Activated CD4-positive, alpha-beta T cell treated with anti-CD3 and anti-CD28 coated beads, Interleukin-10, Interleukin-2, amounts not matched to agents 100 ng/mL and 50 ng/mL, durations not matched to agents 16 hours and 8 hours (primary cell): ENCODE results near the gene CCDC196.
"Not testable (repeated sequence)": the region's sequence is repeated elsewhere in the genome, so short reads cannot be mapped to it uniquely, and the experiment has no call there.

Source experiments
- DNase-seq: peaks from one replicate; pipeline ENCODE4 v3.0.0-alpha.2; 2020

CCDC196 gene

DNA sequence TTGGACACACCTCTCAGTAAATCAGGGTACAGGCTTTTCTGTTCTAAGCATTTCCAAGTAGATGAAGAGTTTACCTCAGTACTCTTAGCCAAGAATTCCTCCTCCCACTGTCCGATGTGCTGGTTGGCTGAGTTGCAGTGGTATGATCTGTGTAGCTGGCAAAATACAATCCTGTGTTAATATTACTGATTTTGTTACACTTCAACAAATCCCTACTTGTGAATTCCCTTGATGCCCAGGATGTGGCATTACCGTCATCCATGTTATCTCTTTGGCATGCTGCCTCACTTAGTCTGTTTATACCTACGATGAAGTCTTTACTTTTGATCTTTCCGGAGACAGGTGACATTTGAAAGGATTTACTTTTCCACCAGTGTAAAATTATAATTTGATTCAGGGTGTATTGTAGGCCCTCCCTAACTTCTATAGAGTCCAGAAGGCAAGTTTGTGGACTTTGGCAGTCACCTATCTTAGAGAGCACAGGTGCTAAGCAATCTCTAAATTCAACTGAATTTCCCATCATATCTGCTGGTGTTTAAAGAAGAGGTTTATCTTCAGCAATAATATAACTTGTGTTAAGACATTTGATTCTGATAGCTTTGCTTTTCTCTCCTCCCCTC lies 10.1 kb downstream of the CCDC196 start:
- DNase-seq = no peak

DNA sequence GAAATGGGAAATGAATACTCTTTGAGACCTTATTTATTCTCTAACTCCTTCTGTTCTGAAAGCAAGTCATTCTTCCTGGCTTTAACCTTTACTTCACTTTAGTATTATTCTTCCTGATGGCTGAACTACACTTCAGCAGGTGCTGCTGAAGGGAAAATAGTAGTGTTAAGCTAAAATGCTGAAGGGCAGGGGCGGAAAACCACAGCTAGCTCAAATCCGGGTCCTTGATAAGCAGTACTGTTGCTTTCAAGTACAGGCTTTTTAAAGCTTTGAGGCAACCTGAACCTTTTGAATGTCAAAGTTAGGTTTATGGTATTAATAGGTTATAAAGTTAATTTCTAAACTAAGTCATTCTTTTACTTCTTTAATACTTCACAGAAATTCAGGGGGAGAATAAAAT lies 10.7 kb downstream of the CCDC196 start:
- no peak for DNase-seq

DNA sequence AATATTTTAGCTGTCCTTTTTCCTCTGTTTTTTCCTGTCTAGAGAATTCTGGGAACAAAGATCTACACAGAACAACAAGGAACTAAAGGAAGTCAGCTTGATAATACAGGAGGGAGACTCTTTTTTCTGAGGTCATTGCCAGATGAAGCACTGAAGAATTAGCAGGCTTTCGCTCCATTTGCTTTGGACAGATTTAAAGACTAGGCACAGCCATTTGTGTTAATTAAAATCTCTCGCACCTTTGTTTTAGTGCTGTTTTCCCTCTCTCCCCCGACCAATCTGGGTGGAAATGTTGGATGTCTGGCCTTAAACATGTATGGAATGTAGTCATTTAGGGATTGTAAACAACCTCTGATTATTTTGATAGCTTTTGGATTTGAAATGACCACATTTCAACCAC lies 12.1 kb downstream of the CCDC196 start:
- DNase-seq = no peak

DNA sequence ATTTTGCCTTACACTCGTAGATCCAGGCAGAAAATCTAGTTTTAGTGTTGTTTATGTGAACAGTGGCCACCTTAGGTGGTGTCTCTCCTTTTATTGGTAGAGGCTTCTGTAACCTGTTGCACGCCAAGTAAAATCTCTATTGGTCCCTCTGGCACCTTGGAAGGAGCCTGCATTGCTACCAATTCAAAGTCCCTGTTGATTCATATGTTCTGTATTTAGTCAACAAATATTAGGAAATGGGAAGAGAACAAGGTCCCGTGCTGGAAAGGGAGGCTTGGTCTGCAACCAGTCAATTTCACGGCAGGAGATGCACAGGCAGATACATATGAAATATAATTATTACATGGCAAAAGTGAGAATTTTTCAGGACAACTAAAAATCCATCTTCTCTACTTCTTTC lies 15.4 kb downstream of the CCDC196 start:
- DNase-seq = no peak

DNA sequence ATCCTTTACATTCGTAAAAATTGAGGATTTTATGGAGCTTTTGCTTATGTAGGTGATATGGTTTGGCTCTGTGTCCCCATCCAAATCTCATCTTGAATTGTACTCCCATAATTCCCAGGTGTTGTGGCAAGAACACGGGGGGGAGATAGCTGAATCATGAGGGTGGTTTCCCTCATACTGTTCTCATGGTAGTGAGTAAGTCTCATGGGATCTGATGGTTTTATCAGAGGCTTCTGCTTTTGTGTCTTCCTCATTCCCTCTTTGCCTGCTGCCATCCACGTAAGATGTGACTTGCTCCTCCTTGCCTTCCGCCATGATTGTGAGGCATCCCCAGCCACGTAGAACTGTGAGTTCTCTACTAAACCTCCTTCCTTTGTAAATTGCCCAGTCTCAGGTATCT lies 16.7 kb downstream of the CCDC196 start:
- DNase-seq = not testable (repeated sequence)

DNA sequence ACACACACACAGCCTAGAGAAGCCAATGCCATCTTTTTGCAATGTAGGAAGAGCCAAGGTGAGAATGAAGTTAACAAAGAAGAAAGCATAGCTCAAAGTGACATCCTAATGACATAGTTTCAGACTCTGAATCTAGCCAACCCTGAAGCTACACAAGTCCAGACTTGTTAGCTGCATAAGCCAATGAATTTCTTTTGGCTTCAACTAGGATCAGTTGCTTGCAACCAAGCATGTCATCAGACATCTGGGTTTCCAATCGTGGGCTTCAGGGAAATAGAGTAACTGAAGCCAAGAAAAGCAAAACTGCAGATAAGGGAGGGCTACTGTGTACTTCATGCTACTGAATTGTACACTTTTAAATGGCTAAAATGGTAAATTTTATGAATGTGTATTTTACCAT lies 17.4 kb downstream of the CCDC196 start:
- DNase-seq = no peak

DNA sequence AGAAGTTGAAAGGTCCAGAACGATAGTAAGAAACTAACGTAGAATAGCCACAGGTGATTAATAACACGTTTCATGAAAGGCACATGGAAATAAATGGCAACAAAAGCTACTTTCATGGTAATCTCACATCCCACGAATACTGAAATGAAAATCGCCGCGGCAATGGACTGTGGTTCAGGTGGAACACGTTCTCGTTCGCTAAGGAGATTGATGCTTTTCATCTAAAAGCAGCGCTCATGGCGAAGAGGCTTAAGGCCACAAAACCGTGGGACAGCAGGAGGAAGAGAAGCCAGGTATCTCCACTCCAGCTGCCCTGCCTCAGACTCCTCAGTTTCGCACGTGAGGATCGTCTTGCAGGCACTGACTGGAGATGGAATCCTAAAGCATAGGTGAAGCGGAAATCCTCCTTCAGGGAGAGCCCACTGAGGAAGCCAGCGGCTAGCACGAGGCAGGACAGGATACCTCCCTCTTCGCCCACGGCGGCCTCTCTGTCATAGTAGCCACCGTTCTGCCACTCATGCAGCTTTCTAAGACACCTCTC lies 21.1 kb downstream of the CCDC196 start:
- no peak for DNase-seq

DNA sequence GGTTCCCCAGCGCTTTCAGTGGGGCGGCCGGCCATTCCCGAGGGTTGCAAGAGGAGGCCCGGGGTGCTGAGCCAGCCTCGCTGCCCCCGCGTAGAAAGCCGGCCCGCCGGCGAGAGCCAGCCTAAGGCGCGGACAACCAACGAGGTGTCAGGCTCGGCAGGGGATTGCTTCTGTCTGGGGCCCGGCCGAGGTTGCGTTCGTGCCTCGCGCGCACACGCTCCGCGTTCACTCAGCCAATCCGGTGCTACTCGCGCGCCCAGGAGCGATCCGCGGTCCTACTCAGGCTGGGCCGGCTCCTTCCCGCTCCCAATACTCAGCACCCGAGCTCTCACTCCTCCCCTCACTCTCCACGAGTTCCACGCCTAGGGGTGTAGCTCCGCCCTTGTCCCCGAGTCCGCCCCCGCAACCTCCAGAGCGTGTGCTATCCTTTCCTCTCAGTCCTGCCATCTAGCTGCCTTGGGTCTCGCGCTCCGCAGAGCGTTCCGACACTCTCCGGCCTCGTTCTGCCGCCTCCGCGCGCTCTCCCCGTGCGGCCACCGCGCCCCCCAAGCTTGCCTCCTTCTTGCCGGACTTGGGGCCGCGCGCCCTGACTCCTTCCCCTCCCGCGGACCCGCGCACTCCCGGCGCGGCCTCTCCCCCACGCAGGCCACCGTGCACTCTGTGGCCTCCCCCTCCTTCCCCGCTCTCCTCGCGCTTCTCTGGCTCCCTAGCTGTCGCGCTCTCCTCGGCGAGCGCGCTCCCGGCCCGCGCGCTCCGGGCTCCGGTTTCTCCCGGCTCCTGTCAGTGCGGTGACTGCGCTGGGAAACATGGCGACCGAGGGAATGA lies 21.8 kb downstream of the CCDC196 start, which contains the start of gene GPHN:
Gene GPHN, plus strand, starts transcription at position 426 of the 825 bp plus-strand sequence.
- DNase-seq = peak; percentile 97

DNA sequence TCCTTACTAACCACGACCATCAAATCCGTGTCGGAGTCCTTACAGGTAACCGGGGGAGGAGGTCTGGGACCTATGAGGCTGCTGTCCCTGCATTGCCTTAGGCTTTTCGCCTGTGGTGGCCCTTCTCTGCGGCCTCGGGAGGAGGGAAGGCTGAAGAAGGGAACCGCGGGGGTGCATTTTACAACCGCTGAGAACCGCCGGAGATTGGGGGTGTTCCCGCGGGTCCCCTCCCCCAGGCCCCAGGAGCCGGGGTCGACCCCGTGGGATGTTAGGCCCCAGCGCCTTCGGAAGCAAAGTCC lies 22.3 kb downstream of the CCDC196 start:
- DNase-seq = no peak

DNA sequence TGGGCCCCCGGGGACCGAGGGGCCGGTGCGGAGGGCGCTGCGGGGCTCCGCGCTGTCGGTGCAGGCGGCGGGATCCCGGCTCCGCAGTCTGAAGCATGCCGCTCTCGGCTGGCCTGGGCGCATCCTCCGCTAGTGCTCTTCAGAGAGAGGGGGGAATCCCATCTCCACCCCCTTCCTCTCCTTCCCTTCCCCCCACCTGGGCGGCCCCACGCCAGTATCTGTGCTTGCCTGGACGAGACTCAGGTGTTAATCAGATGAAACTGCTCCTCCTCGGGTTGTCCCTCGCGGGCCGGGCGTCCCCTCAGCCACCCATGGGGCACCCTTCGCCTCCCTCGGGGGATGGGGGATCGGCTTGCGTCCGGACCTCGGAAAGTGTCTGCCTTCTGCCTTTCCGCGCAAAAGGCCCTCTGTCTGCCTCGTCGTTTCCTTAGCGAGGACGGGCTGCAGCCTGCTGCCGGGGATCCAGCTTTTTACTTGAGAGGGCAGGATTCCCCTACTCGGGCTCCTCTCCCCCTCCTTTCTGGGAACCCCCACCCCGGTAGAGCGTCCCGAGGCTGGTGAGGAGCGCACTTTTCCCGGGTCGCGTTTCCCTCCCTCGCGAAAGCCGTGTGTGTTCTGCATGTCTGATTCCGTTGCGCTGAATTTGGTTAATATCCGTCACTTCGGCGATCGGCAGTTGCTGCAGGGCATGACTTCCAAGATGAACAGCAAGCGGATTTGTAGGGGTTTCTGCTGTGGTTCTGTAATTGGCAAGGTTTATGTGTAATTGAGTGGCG lies 22.9 kb downstream of the CCDC196 start:
- peak; percentile 51 for DNase-seq

DNA sequence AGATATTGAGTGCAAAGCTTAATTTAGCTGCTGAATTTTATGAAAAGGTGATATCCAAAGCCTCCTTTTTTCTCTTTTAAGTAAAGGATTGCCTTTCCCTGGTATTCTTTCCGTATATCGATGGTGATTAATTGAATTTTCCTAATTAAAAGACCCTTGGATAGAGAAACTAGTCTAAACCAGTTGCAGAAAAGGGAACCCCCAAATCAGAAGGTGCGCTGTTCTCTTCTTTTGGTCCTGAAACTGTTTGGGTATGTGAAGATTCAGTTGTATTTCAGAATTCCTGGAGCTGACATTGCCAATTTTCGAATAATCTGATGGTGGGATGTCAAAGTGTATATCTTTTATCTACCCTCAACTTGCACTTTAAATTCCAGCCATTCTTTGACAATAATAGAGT lies 23.7 kb downstream of the CCDC196 start:
- no peak for DNase-seq

DNA sequence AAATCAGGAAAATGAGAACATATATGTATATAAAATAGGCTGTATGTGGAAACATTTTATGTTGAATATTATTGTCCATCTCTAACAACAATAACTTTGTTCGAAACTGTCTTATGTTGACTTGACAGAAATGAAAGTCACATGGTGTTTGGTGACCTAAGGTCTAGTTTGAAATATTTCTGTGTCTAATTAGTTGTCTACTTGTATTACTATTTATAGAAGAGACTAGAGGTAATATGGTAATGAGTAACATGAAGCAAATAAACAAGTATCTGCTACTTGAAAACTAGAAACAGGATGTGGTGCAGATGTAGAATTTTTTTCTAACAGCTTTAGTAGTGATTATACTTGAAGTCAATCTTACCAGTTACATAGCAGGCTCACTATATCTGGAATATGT lies 25.7 kb downstream of the CCDC196 start:
- DNase-seq = peak; percentile 13

DNA sequence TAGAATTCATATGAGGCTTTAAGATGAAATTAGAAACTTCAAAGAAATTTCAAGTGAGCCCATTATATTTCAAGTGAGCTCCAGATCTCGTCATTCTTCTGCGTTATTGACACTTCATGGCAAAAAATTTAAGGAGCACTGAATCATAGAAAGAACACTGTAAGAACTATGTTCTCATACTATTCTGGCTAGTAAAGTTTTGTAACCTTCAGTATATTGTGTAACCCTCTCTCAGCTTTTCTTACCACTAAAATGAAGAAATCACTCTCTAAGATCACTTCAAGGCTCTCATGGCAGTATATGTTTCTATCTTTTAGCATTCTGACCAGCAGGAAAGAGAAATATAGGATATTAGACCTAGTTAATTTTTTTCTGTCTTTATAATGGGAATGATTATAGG lies 28.0 kb downstream of the CCDC196 start:
- DNase-seq = no peak

DNA sequence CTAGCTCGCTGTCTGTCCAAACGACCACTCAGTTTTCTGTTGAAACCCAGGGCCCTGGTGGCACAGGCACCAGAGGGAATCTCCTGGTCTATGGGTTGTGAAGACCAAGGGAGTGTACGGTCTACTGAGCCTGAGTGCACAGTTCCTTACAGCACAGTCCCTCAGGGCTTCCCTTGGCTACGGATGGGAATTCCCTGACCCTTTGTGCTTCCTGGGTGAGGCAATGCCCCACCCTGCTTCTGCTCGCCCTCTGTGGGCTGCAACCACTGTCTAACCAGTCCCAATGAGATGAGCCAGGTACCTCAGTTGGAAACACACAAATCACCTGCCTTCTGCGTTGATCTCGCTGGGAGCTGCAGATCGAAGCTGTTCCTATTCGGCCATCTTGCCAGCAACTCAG lies 44.4 kb downstream of the CCDC196 start:
- DNase-seq = no peak

DNA sequence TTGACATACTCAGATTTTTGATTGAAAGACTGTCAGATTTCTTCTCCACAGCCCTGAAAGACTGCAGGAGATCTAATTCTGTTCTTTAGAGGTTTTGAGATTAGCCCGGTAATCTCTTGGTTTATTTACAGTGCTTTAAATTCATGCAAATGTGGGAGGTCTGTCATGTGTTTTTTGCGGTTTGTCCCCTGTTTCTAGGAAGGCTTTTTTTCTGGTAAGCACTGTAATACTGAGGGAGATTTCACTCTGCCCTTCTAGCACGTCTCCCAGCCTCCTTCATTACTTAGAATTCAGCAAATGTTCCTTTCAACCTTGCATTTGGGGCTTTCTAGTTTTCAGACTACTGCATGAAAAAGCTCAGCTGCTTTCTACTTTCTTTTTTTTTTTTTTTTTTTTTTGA lies 52.9 kb downstream of the CCDC196 start:
- peak; percentile 17 for DNase-seq

DNA sequence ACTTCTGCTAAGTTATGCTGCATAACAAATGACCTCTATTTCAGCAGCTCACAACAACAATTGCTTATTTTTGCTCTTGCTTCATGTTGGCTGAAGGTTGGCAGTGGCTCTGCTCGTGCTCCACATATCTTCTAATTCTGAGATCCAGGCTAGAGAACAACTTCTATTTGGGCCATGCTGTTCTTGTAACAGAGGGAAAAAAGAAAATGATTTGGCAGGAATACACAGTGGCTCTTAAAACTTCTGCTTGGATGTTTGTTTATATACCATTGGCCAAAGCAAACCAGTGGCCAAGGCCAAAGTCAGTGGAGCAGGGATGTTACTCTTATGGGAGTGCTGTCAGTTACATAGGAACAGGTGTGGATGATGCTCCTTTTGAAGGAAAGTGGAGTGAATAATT lies 53.9 kb downstream of the CCDC196 start:
- DNase-seq = no peak

DNA sequence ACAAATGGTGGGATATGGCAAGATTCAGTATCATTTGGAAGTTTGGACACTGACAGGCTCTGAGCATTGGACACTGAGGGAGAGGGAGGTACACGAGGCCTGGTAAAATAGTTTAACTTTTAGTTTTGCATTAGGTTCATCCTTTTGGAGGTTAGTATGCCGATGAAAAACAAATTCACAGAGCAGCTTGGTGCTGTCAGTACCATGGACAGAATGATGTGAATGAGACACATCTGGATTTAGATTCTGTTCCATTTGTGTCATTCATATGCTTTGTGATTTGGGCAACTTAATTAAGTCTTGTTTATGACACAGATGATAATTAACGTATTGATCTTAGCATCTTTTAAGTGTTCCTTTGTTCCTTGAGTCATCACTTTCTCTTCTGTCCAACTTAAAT lies 55.5 kb downstream of the CCDC196 start:
- DNase-seq = no peak

DNA sequence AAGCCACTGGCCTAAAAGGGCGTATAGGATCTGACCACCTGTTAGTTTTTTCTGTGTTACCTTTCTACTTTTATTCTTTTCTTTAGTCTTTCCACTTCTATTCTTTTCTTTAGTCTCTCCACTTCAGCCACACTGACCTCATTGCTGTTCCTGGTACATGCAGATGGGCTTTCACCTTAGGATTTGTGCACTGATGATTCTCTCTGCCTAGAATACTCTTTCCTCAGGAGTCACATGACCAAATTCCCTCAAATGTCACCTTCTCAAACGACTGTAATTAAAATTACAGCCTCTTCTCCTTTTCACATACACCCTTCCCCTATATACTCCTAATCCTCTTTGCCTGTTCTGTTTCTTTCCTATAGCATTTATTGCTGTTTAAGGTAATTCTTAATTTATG lies 57.8 kb downstream of the CCDC196 start:
- no peak for DNase-seq

DNA sequence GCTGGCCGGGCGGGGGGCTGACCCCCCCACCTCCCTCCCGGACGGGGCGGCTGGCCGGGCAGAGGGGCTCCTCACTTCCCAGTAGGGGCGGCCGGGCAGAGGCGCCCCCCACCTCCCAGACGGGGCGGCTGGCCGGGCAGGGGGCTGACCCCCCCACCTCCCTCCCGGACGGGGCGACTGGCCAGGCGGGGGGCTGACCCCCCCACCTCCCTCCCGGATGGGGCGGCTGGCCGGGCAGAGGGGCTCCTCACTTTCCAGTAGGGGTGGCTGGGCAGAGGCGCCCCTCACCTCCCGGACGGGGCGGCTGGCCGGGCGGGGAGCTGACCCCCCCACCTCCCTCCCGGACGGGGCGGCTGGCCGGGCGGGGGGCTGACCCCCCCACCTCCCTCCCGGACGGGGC lies 59.0 kb downstream of the CCDC196 start:
- DNase-seq = not testable (repeated sequence)

DNA sequence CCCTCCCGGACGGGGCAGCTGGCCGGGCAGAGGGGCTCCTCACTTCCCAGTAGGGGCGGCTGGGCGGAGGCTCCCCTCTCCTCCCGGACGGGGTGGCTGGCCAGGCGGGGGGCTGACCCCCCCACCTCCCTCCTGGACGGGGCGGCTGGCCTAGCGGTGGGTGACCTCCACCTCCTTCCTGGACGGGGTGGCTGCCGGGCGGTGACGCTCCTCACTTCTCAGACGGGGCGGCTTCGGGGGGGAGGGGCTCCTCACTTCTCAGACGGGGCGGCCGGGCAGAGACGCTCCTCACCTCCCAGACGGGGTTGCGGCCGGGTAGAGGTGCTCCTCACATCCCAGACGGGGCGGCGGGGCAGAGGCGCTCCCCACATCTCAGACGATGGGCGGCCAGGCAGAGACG lies 59.6 kb downstream of the CCDC196 start:
- DNase-seq = not testable (repeated sequence)
